ENCODE data around the gene ESR1. TPM values are rescaled to one million over a fixed set of nuclear protein-coding genes. Genes with fewer than 3 reads are reported as not detected.

Gene ESR1
- total RNA-seq, 1 donor from 2014 or later = not detected

GRCh38 chr6:152154559-152155356 is 347.3 kb downstream of the ESR1 start:
- Histone ChIP-seq H3K4me2 (no peak overlapping the region), H2AFZ (replicated peaks) (no peak overlapping the region), H3K27me3 (no peaks in the 10 kb centered on the region), H3K27ac (no peak overlapping the region), H3K9me3 (ENCODE audit: low read depth) (no peaks in the 10 kb centered on the region), H3K9ac (no peak overlapping the region), H4K20me1 (ENCODE audit: low read depth) (no peaks in the 10 kb centered on the region), H3K79me2 (ENCODE audit: low read depth) (no peaks in the 10 kb centered on the region), H3F3A (ENCODE audit: low read depth) (no peaks in the 10 kb centered on the region), H3K4me3 (no peak overlapping the region), H3K36me3 (no peaks in the 10 kb centered on the region), H3K4me1 (no peaks in the 10 kb centered on the region)
- Mint-ChIP-seq H3K27me3 (ENCODE audit: insufficient read depth, low read depth) (no peaks in the 10 kb centered on the region), H3K4me1 (no peaks in the 10 kb centered on the region), H3K9me3 (no peaks in the 10 kb centered on the region), H3K27ac (no peak overlapping the region), H3K4me3 (no peak overlapping the region), H3K36me3 (peaks cover 5% of the 10 kb centered on the region)
- DNase-seq (ENCODE audit: low spot score) = no peak
- TF ChIP-seq CTCF (IDR thresholded peaks at IDR 0.05) (no peak), EZH2phosphoT487 (IDR thresholded peaks at IDR 0.05) (no peak), EZH2 (IDR thresholded peaks at IDR 0.05) (no peak)

GRCh38 chr6:152155792-152156191 is 348.3 kb downstream of the ESR1 start:
- H3K79me2 ChIP-seq (ENCODE audit: low read depth) = no peaks in the 10 kb centered on the region
- no peaks in the 10 kb centered on the region for H3K27me3 Mint-ChIP-seq (ENCODE audit: insufficient read depth, low read depth)
- H3K36me3 ChIP-seq = no peaks in the 10 kb centered on the region
- H3K4me1 Mint-ChIP-seq = no peaks in the 10 kb centered on the region
- H3K4me3 ChIP-seq = no peak overlapping the region
- DNase-seq (ENCODE audit: low spot score) = no peak
- H3K4me1 ChIP-seq = no peaks in the 10 kb centered on the region
- H3K9me3 Mint-ChIP-seq = no peaks in the 10 kb centered on the region
- no peak overlapping the region for H3K4me3 Mint-ChIP-seq
- H3K27ac ChIP-seq = no peak overlapping the region
- TF ChIP-seq EZH2 (IDR thresholded peaks at IDR 0.05) = no peak
- TF ChIP-seq CTCF (IDR thresholded peaks at IDR 0.05) = no peak
- TF ChIP-seq EZH2phosphoT487 (IDR thresholded peaks at IDR 0.05) = no peak
- no peaks in the 10 kb centered on the region for H3F3A ChIP-seq (ENCODE audit: low read depth)
- H3K27me3 ChIP-seq = no peaks in the 10 kb centered on the region
- H3K27ac Mint-ChIP-seq = no peak overlapping the region
- peaks cover 2% of the 10 kb centered on the region for H3K36me3 Mint-ChIP-seq
- no peaks in the 10 kb centered on the region for H3K9me3 ChIP-seq (ENCODE audit: low read depth)
- no peaks in the 10 kb centered on the region for H4K20me1 ChIP-seq (ENCODE audit: low read depth)
- H3K9ac ChIP-seq = no peak overlapping the region
- H3K4me2 ChIP-seq = no peak overlapping the region
- no peak overlapping the region for H2AFZ ChIP-seq (replicated peaks)

GRCh38 chr6:152160346-152160745 is 352.9 kb downstream of the ESR1 start:
- Mint-ChIP-seq H3K36me3 (peaks cover 2% of the 10 kb centered on the region), H3K4me1 (no peaks in the 10 kb centered on the region), H3K4me3 (no peak overlapping the region), H3K9me3 (no peaks in the 10 kb centered on the region), H3K27ac (no peak overlapping the region), H3K27me3 (ENCODE audit: insufficient read depth, low read depth) (no peaks in the 10 kb centered on the region)
- Histone ChIP-seq H3K27ac (no peak overlapping the region), H3K36me3 (no peaks in the 10 kb centered on the region), H2AFZ (replicated peaks) (no peak overlapping the region), H3K4me1 (no peaks in the 10 kb centered on the region), H3K79me2 (ENCODE audit: low read depth) (no peaks in the 10 kb centered on the region), H3K27me3 (no peaks in the 10 kb centered on the region), H4K20me1 (ENCODE audit: low read depth) (no peaks in the 10 kb centered on the region), H3K4me3 (no peak overlapping the region), H3F3A (ENCODE audit: low read depth) (no peaks in the 10 kb centered on the region), H3K4me2 (no peak overlapping the region), H3K9ac (no peak overlapping the region), H3K9me3 (ENCODE audit: low read depth) (no peaks in the 10 kb centered on the region)
- no peak for TF ChIP-seq CTCF (IDR thresholded peaks at IDR 0.05)
- no peak for TF ChIP-seq EZH2phosphoT487 (IDR thresholded peaks at IDR 0.05)
- no peak for TF ChIP-seq EZH2 (IDR thresholded peaks at IDR 0.05)
- DNase-seq (ENCODE audit: low spot score) = no peak
